ENCODE results near the gene CDC16.

Gene CDC16

DNA sequence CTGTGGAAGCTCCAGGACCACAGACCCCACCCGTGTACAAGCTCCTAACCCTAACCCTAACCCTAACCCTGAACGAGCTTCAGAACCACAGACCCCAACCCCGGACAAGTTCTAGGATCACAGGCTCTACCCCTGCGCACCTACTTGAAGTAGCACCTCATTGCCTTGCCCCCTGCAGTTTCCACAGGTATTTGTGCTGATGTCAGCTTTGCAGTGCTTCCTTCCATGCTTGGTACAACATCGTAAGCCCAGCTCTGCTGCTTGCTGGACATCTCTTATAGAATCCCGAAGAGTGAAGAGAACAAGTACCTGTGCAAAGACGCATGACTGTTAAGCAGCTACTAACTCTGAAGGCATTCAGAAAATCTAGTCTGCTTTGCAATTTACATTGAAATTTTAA is 20.7 kb upstream of the CDC16 start:
- no peak overlapping the region for H3K27ac ChIP-seq (replicated peaks)
- DNase-seq (ENCODE audit: low read depth in 1 of 2, low spot score in 1 of 2): no peak
- no peaks in the 10 kb centered on the region for H3K27me3 ChIP-seq (ENCODE audit: insufficient read depth, poor library complexity, severe bottlenecking)
- H3K4me3 ChIP-seq (replicated peaks; ENCODE audit: insufficient read depth, low read length): no peak overlapping the region
- no peak for TF ChIP-seq SPI1 (IDR thresholded peaks at IDR 0.05; ENCODE audit: borderline replicate concordance, low read depth)
- no peak for TF ChIP-seq REST (IDR thresholded peaks at IDR 0.05; ENCODE audit: insufficient replicate concordance, low read depth)
- TF ChIP-seq, protein P1, sequence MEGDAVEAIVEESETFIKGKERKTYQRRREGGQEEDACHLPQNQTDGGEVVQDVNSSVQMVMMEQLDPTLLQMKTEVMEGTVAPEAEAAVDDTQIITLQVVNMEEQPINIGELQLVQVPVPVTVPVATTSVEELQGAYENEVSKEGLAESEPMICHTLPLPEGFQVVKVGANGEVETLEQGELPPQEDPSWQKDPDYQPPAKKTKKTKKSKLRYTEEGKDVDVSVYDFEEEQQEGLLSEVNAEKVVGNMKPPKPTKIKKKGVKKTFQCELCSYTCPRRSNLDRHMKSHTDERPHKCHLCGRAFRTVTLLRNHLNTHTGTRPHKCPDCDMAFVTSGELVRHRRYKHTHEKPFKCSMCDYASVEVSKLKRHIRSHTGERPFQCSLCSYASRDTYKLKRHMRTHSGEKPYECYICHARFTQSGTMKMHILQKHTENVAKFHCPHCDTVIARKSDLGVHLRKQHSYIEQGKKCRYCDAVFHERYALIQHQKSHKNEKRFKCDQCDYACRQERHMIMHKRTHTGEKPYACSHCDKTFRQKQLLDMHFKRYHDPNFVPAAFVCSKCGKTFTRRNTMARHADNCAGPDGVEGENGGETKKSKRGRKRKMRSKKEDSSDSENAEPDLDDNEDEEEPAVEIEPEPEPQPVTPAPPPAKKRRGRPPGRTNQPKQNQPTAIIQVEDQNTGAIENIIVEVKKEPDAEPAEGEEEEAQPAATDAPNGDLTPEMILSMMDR (IDR thresholded peaks at IDR 0.05; ENCODE audit: insufficient read depth, low read length): no peak
- no peak for TF ChIP-seq GABPA (IDR thresholded peaks at IDR 0.05; ENCODE audit: low read depth)
- no peak for TF ChIP-seq POLR2AphosphoS5 (IDR thresholded peaks at IDR 0.05; ENCODE audit: low read depth)

GRCh38 chr13:114219392-114219791 is 15.3 kb upstream of the CDC16 start:
- Histone ChIP-seq H3K4me3 (replicated peaks; ENCODE audit: insufficient read depth, low read length) (no peak overlapping the region), H3K27ac (replicated peaks) (no peak overlapping the region), H3K27me3 (ENCODE audit: insufficient read depth, poor library complexity, severe bottlenecking) (no peaks in the 10 kb centered on the region)
- no peak for DNase-seq (ENCODE audit: low read depth in 1 of 2, low spot score in 1 of 2)
- TF ChIP-seq POLR2AphosphoS5 (IDR thresholded peaks at IDR 0.05; ENCODE audit: low read depth) (no peak), SPI1 (IDR thresholded peaks at IDR 0.05; ENCODE audit: borderline replicate concordance, low read depth) (no peak), REST (IDR thresholded peaks at IDR 0.05; ENCODE audit: insufficient replicate concordance, low read depth) (no peak)
- TF ChIP-seq, protein P1 (IDR thresholded peaks at IDR 0.05; ENCODE audit: insufficient read depth, low read length): no peak

DNA sequence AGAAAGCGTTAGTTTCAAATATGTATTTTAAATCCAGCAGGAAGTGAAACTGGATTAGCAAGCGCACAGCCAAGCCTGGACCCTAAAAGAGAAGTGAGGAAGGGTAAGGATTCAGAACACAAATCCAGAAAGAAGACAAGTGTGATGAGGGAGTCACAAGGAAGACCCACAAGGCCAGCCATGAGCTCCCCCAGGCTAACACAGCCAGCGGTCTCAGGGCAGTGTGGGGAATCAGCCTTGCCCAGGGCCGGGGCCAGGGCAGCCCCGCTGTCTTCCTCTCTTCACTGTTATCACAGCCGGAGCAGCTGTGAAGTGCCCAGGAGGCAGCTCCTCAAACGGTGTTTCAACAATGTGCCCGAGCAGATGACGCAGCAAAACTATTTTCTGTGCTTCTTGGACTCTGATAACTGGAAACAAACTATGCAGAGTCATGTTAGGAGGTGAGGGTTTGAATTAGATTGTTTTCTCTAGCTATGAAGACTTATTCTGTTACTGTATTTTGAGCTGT is 12.2 kb upstream of the CDC16 start:
- H3K27ac ChIP-seq (replicated peaks): peak overlapping the region; percentile 17; the same call in 1 of the 2 replicates
- TF ChIP-seq SPI1 (IDR thresholded peaks at IDR 0.05; ENCODE audit: borderline replicate concordance, low read depth): peak; percentile 63
- TF ChIP-seq, protein P1 (IDR thresholded peaks at IDR 0.05; ENCODE audit: insufficient read depth, low read length): no peak
- DNase-seq (ENCODE audit: low read depth in 1 of 2, low spot score in 1 of 2): peak; percentile 64 to 87

DNA sequence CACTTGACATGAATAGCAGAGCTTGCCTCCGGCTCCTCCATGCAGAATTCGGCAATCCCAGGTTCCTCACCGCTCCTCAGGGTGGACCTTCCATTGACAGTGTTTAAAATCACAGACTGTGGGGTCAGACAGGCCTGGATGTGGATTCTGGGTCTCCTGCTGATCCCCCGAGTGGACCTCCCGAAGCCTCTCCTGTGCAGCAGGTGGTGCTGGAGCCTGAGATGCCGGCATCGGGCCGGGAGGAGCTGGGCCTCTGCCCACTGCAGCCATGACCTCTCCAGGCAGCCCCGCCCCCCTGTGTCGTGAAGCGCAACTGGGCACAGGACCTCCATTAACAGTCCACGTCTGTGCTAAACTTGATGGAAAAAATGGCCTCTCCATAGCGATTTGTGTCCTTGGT is 10.5 kb upstream of the CDC16 start:
- H3K27ac ChIP-seq (replicated peaks): no peak overlapping the region
- no peak overlapping the region for H3K4me3 ChIP-seq (replicated peaks; ENCODE audit: insufficient read depth, low read length)
- TF ChIP-seq SPI1 (IDR thresholded peaks at IDR 0.05; ENCODE audit: borderline replicate concordance, low read depth) (no peak), POLR2AphosphoS5 (IDR thresholded peaks at IDR 0.05; ENCODE audit: low read depth) (no peak), GABPA (IDR thresholded peaks at IDR 0.05; ENCODE audit: low read depth) (no peak), REST (IDR thresholded peaks at IDR 0.05; ENCODE audit: insufficient replicate concordance, low read depth) (no peak)
- TF ChIP-seq, protein P1 (IDR thresholded peaks at IDR 0.05; ENCODE audit: insufficient read depth, low read length): no peak
- no peak for DNase-seq (ENCODE audit: low read depth in 1 of 2, low spot score in 1 of 2)
- H3K27me3 ChIP-seq (ENCODE audit: insufficient read depth, poor library complexity, severe bottlenecking): no peaks in the 10 kb centered on the region

More for the DNA sequence above, 12.2 kb upstream of the CDC16 start:
- Histone ChIP-seq H3K27me3 (ENCODE audit: insufficient read depth, poor library complexity, severe bottlenecking) (no peaks in the 10 kb centered on the region), H3K4me3 (replicated peaks; ENCODE audit: insufficient read depth, low read length) (peak overlapping the region; percentile 8; the same call in 1 of the 2 replicates)

Measured in HL-60 (cell line).